Upper lobe of left lung (tissue), 4 donors: ENCODE data around the gene SSNA1.

Experiments used
- POLR2A ChIP-seq, 4 donors: fragments of 450-650 bp; IDR thresholded peaks; one replicate each; pipeline ENCODE4 v1.5.1; 2016 to 2017; ENCODE audit warnings: antibody characterized with exemption in 4 of 4, mild to moderate bottlenecking in 2 of 4
- TF ChIP-seq, protein P1 (sequence below), 6 experiments: fragments of 450-650 bp in 4 of 6; fragments of 200-600 bp in 2 of 6; sonication (generic) in 2 of 6; IDR thresholded peaks; one replicate each; pipeline ENCODE4 v1.5.1; 2016 to 2019; ENCODE audit warnings: antibody characterized with exemption in 6 of 6

DNA sequence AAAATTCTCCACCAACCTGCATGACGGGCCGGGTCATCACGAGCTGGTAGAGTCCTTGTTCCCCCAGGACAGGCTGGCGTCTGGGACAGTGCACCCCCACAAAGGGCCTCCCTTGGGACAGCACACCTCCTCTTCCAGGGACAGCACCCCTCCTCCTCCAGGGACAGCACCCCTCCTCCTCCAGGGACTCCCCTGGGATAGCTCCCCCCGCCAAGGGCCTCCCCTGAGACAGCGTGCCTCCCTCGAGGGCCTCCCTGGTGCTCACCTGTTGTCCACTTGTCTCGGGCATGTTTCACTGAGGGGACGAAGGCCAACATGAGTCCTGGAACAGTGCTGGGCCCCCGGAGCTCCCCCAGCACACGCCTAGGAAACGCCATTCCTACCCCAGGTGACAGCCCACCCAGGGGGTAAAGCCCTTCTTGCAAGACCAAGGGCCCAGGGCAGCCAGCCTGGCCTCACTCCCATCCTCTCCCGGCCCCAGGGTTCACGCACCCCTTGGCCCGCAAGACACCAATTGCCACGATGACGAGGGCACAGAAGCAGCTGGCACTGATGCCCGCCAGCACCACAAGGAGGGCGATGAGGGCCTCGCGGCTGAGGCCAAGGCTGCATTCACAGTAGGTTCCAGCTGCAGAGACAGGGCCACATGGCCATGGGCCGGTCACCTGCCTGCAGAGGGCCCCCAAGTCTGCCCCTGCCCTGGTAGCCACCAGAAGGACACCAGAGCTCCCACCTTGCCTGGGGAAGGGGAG, 17.2 kb upstream of the SSNA1 start:
- TF ChIP-seq, protein P1, sequence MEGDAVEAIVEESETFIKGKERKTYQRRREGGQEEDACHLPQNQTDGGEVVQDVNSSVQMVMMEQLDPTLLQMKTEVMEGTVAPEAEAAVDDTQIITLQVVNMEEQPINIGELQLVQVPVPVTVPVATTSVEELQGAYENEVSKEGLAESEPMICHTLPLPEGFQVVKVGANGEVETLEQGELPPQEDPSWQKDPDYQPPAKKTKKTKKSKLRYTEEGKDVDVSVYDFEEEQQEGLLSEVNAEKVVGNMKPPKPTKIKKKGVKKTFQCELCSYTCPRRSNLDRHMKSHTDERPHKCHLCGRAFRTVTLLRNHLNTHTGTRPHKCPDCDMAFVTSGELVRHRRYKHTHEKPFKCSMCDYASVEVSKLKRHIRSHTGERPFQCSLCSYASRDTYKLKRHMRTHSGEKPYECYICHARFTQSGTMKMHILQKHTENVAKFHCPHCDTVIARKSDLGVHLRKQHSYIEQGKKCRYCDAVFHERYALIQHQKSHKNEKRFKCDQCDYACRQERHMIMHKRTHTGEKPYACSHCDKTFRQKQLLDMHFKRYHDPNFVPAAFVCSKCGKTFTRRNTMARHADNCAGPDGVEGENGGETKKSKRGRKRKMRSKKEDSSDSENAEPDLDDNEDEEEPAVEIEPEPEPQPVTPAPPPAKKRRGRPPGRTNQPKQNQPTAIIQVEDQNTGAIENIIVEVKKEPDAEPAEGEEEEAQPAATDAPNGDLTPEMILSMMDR (IDR thresholded peaks at IDR 0.05): no peak
- TF ChIP-seq POLR2A (IDR thresholded peaks at IDR 0.05): no peak
